GM19328 (cell line): ENCODE measurements around the gene WDR17.
A peak's percentile ranks its signal among the peaks of the same experiment; 100 is the strongest.

Source experiments
- ATAC-seq: cut with Tn5 transposase; IDR thresholded peaks from one replicate; pipeline ENCODE4 v1.9.1; 2021; ENCODE audit warnings: mild to moderate bottlenecking, moderate library complexity; ENCODE audit not compliant: unreplicated experiment

WDR17 gene

GRCh38 chr4:176065435-176066291 lies at the start of gene WDR17:
Gene WDR17 (plus strand): TSS chr4:176065841. CDS start chr4:176111581, 45,740 bp downstream.
- peak; percentile 100 for ATAC-seq

- ATAC-seq = no peak
These were observed 49.0 kb upstream of the WDR17 start for GRCh38 chr4:176016601-176017000.

- no peak for ATAC-seq
These were observed 45.1 kb upstream of the WDR17 start for GRCh38 chr4:176020481-176021085.

GRCh38 chr4:176030391-176030790 lies 35.2 kb upstream of the WDR17 start:
- ATAC-seq = no peak

GRCh38 chr4:176031922-176032321 lies 33.7 kb upstream of the WDR17 start:
- ATAC-seq = no peak

GRCh38 chr4:176032454-176032853 lies 33.2 kb upstream of the WDR17 start:
- ATAC-seq = no peak

GRCh38 chr4:176034499-176034898 lies 31.1 kb upstream of the WDR17 start:
- no peak for ATAC-seq

GRCh38 chr4:176034936-176035335 lies 30.7 kb upstream of the WDR17 start:
- ATAC-seq = no peak

GRCh38 chr4:176036585-176037205 lies 28.9 kb upstream of the WDR17 start:
- ATAC-seq = peak; percentile 81

GRCh38 chr4:176038789-176039188 lies 26.9 kb upstream of the WDR17 start:
- no peak for ATAC-seq

- no peak for ATAC-seq
These were observed 23.4 kb upstream of the WDR17 start for GRCh38 chr4:176042195-176042594.

GRCh38 chr4:176043838-176044588 lies 21.6 kb upstream of the WDR17 start:
- ATAC-seq = no peak

GRCh38 chr4:176044589-176044951 lies 21.1 kb upstream of the WDR17 start:
- no peak for ATAC-seq

- no peak for ATAC-seq
These were observed 17.0 kb upstream of the WDR17 start for GRCh38 chr4:176048631-176049030.

- peak; percentile 95 for ATAC-seq
These were observed 12.9 kb upstream of the WDR17 start for GRCh38 chr4:176052744-176053143.

- no peak for ATAC-seq
These were observed 11.9 kb upstream of the WDR17 start for GRCh38 chr4:176053785-176054184.

- ATAC-seq = no peak
These were observed 10.7 kb upstream of the WDR17 start for GRCh38 chr4:176054942-176055341.

- ATAC-seq = no peak
These were observed 1.9 kb upstream of the WDR17 start for GRCh38 chr4:176063718-176064117.

- no peak for ATAC-seq
These were observed 1.1 kb upstream of the WDR17 start for GRCh38 chr4:176064539-176064938.

- ATAC-seq = no peak
These were observed 1.1 kb downstream of the WDR17 start for GRCh38 chr4:176066757-176067156.

- no peak for ATAC-seq
These were observed 11.9 kb downstream of the WDR17 start for GRCh38 chr4:176077561-176077960.
